Peyer's patch (tissue), 4 donors: ENCODE results near the gene LRRC41.

Experiments
- CTCF ChIP-seq, 6 experiments: fragments of 450-650 bp in 4 of 6; fragments of 200-600 bp in 2 of 6; sonication (generic) in 1 of 6; IDR thresholded peaks; one replicate each; pipeline ENCODE4 v1.5.1; 2017 to 2019; ENCODE audit warnings: antibody characterized with exemption in 6 of 6, mild to moderate bottlenecking in 3 of 6, moderate library complexity in 1 of 6
- POLR2A ChIP-seq, 2 donors: fragments of 450-650 bp; IDR thresholded peaks; one replicate each; pipeline ENCODE4 v1.5.1; 2017; ENCODE audit warnings: antibody characterized with exemption in 2 of 2, mild to moderate bottlenecking in 2 of 2, moderate library complexity in 2 of 2

GRCh38 chr1:46317323-46317722 is 13.9 kb upstream of the LRRC41 start:
- TF ChIP-seq CTCF (IDR thresholded peaks at IDR 0.05), result no peak
- no peak for TF ChIP-seq POLR2A (IDR thresholded peaks at IDR 0.05)
